ENCODE data around the gene ZXDC.

Gene ZXDC, protein sequence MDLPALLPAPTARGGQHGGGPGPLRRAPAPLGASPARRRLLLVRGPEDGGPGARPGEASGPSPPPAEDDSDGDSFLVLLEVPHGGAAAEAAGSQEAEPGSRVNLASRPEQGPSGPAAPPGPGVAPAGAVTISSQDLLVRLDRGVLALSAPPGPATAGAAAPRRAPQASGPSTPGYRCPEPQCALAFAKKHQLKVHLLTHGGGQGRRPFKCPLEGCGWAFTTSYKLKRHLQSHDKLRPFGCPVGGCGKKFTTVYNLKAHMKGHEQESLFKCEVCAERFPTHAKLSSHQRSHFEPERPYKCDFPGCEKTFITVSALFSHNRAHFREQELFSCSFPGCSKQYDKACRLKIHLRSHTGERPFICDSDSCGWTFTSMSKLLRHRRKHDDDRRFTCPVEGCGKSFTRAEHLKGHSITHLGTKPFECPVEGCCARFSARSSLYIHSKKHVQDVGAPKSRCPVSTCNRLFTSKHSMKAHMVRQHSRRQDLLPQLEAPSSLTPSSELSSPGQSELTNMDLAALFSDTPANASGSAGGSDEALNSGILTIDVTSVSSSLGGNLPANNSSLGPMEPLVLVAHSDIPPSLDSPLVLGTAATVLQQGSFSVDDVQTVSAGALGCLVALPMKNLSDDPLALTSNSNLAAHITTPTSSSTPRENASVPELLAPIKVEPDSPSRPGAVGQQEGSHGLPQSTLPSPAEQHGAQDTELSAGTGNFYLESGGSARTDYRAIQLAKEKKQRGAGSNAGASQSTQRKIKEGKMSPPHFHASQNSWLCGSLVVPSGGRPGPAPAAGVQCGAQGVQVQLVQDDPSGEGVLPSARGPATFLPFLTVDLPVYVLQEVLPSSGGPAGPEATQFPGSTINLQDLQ

DNA sequence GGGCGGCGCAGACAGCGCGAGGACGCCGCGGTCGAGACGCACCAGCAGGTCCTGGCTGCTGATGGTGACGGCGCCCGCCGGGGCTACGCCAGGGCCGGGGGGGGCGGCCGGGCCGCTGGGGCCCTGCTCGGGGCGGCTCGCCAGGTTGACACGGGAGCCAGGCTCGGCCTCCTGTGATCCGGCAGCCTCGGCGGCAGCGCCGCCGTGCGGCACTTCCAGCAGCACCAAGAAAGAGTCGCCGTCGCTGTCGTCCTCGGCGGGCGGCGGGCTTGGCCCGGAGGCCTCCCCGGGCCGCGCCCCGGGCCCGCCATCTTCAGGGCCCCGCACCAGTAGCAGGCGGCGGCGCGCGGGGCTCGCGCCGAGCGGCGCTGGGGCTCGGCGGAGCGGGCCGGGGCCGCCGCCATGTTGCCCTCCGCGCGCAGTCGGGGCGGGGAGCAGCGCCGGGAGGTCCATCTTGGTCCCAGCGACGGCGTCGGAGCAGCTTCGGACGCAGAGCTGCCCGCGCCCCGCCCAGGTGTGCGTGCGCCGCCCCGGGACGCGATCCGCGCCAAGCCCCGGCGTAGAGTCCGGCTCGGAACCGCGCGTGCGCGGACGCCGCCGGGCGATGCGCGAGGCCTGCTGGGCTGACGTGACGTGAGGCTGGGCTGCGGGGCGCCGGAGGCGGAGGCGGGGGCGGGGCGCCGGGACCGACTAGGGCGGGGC is at the start of gene ZXDC:
ZXDC (minus strand) TSS at position 479 of the 702 bp plus-strand sequence; CDS start at position 453, 26 bp downstream.
- peak; percentile 95 for DNase-seq

DNA sequence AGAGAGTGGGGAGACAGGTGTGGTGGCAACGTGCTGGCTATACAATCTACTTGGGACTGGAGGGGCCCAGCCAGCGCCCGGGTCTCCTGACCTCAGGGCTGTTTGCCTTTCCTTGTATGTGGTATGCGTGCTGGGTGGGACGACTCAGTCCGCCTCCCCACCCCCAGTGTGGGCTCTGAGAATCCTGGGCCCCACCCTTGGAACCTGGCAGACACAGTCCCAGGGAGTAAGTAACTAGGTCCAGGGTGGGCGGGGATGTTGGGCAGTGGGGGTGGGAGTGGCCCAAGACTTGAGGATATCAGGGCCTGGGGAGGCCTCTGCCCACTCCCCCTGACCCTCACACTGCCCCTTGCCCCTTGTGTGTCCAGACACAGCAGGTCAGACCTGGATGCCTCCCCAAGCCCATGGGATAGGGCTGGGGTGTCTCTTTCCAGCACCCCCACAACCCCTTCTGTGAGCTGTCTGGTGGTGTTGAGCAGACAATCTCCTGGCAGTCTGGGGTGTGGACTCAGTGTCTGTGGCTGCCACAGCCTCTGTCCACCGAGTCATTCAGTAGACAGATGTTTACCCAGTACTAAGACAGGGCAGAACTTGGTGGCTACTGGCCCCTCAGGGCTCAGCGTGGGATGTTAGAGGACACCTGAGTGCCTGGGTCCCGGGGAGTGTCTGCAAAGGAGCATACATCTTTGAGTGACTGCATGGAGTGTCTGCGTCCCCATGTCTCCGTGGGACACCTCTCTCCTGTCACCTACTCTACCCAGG is 49.6 kb upstream of the ZXDC start:
- no peak for DNase-seq

DNA sequence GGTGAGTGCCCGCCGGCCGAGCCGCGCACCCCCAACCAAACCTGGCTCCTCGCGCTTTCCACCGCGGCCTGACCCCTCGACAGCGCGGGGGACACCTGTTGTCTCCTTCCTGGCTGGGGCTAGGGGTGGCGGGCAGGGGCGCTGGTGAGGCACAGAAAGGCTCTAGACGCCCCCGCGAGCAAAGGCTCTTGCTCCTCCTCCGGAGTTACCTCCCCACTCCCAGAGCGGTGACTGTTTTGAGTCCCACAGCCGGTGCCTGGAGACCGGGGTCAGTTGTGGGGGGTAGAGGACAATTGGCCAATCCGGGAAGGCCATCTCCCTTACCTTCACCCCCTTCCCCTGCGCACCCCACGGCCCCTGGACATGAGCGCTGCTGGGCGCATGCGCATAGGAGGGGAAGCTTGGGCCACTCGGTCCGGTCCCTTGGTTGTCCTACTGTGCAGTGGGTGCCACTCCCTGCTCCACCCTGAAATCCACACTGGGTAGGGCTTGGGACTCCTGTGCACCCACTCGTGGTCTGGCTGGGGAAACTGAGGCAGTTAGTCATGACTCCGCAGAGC is 48.8 kb upstream of the ZXDC start:
- no peak for DNase-seq

DNA sequence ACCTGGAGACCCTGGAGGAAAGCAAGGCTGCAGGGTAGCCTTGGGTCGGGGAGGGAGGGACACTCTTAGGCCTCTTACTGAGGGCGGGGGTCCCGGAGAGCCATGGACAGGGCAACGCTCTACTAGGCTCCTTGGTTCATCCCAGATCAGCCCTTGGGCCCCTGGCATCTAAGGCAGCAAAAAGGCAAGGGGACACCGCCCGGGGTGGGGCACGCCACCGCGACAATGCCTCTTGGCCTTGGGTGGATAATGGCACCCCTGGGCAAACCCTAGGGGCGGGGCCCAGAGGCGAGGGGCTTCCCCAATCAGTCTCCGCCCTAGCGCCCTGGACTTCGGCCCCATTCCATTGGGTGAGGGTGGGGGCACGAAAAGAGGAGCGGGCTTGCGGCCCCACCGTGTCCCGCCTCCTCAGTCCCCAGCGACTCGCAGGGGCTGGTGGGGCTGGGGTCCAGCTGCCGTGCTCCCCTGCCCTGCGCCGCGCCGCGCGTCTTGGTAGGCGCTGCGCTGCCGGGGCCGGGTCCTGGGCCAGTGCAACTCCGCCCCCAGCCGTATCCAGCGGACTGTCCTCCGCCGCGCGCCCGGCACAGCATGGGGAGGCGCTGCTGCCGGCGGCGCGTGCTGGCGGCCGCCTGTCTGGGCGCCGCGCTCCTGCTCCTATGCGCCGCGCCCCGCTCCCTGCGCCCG is 48.2 kb upstream of the ZXDC start, which contains the start of gene CHST13:
CHST13 (plus strand) TSS at position 411 of the 684 bp plus-strand sequence; CDS start at position 589, 178 bp downstream.
- no peak for DNase-seq

DNA sequence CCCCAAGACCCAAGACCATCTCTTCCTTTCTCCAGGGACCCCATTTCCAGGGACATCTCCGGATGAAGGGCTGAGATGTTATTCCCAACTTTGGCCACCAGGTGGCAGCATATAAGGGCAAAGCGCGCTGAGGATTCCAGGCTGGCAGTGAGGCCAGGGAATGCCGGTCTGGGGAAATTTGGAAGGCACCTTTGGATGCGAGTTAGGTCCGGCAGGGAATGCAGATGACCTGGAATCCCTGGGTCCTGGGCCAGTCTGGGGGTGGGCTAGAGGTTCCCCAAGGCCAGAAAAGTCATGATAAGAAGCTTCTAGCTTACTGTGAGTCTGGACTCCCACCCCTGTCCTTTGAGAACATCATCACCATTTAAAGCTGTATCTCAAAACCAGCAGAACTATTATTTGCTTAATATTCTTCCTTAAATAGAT is 46.7 kb upstream of the ZXDC start:
- peak; percentile 27 for DNase-seq

DNA sequence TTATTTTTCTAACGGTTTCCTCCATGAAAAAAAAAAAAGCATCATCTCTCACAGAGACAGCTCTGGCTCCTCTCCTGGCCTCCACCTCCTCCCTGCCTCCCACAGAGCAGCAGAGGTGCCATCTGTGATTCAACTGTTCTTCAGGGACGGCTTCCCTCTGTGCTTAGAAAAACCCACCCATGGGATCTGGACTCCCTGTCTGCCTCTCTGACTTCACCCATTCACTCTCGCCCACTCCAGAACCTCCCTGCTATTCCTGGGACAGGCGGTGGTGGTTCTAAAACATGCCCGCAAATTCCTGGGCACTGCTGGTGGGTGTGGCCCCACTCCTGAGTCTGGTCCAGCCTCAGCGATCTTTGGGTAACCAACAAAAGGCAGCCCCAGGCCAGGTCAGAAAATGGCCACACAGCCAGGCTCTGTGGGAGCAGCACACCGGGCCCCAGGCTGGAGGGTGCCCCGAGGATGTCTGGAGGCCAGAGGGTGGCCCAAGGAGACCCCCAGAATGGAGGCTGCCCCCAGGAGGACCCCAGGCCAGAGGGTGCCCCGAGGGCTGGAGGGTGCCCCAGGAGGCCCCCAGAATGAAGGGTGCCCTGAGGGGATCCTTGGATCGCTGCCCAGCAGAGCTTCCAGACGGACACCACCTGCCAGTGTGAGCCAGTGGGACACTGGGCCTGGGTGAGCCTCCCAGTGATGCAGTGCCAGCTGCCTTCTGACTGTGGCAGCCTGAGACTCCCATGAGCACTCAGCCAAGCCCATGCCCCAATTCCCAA is 45.6 kb upstream of the ZXDC start:
- no peak for DNase-seq

DNA sequence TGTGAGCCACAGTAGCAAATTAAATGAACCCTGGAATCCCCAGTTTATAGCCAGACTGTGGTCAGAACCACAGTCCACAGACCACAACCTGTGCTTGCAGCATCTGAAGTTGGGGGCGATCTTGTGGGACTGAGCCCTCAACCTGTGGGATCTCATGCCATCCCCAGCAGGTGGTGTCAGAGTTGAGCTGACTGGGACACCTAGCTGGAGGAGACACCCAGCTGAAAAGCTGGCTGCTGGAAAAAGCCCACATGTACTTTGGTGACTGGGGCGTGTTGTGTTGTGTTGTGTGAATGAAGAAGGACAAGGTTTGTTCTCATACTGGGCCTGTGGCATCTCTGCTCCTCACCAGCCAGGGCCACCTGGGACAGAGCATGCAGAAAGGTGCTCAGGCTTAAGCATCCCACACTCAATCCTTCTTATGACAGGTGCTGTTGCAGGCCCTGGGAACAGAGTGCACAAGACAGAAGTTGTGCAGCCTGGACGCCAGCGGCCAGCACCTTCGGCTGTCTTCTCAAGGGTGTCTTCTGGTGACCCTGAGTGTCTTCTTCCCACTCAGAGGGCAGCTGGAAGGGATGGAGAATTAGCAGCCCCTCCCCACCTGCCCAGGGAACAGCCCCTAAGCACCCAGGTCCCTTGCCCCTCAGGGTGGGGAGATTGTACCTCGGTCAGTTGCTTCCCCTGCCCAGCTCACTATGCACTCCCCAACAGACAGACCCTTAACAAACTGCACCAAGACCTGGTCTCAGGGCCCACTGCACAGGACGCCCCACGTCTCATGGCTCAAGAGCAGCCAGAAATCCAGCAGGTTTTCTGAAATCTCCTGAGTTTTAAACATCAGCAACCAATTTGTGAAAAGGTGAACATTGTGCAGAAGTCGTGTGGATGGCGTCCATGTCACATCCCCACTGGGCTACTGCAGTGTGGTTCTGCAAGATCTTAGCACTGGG is 44.1 kb upstream of the ZXDC start:
- DNase-seq: no peak

DNA sequence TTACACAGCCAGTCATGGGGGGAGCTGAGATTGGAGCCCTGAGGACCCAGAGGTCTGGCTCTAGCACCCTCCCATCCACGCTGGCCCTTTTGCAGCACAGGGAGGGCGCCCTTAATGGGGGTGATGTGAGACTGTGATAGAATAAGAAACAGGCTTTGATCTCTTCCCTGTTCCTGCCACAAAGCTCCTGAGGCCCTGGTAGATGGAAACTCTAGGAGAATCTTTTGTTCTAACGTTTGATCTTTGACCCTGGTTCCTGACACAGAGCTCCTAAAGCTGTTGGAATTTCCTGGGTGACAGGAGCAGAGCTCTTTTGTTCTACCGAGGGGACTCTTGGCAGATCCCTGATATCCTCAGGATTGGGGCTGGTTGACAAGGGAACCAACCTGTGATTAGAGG is 43.1 kb upstream of the ZXDC start:
- DNase-seq: no peak

DNA sequence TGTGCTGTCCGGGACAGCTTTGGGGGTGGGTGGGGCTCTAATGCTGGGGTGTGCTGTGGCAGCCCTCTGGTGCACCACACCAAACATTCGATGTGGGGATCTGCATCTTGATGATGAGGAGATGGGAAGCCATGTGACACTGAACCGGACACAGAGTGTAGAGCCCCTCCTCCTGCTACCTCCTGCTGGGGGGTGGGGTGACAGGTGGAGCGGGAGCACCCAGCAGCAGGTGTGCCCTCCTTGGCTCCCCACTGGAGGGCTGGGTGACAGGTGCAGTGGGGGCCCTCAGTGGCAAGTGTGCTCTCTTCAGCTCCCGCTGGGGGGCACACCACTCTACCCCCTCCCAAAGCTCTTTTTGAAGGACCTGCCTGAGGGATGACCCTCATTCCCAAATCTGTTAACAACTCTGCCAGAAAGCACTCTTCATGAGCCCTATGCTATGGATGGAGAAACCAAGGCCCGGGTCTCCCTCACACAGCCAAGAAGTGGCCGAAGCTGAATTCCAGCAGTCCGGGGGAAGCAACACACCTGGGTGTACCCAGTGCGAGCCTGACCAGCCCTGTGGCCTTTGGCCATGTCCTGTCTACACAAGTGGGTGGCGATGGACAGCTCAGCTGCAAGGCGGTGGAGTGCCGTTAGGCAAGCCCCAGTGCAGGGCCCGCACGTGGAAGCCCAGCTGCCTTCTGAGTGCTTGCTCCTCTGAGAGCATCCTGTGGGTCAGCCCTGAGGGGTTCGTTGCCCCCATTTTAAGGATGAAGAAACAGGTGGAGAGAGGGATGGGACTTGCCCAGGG is 42.5 kb upstream of the ZXDC start:
- DNase-seq: no peak

DNA sequence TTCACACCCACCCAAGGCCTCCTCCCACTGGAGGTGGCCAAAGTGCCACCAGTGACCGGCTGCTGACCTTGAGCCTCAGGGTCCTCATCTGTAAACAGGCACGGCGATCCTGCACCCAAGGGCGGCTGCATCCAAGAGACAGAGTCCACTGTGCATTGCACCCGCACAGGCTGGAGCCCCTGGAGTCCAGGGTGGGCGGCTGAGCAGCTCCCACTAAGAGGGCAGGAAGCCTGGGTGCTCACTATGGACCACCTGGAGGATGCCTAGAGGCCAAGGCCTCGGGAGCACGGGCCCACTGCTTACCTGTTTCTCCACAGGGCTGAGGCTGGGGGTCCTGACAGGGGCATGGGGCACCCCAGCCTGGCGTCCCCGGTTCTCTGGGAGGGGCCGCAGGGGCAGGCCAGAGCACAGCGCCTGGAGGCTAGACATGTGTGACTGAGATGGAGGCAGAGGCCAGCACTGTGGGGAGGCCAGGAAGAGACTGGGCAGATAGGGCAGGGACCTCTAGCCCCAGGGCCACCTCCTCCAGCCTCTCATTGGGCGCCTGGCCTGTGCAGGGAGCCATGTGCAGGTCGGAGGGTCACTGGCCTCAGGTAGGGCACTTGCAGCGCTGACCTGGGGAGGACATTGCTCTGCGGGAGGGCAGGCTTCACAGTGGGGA is 41.7 kb upstream of the ZXDC start, which contains the start of gene UROC1:
UROC1 (minus strand) TSS at position 483 of the 661 bp plus-strand sequence; CDS start at position 429, 54 bp downstream.
- no peak for DNase-seq

DNA sequence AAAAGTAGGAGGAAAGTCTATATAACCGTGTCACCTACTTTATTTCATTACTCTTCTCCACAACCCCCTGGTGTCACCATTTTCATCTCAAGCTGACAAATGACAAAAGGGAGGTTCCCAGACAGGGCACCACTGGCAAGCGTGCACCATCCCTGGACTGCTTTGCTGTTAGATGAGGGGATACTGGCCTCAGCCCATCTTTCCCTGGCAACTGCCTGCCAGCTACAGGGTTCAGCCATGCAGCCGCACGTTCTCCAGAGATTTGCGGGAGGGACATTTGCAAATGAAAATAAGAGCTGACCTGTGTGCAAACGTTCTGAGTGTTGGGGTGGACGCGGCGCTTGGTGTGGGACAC is 41.2 kb upstream of the ZXDC start:
- no peak for DNase-seq

DNA sequence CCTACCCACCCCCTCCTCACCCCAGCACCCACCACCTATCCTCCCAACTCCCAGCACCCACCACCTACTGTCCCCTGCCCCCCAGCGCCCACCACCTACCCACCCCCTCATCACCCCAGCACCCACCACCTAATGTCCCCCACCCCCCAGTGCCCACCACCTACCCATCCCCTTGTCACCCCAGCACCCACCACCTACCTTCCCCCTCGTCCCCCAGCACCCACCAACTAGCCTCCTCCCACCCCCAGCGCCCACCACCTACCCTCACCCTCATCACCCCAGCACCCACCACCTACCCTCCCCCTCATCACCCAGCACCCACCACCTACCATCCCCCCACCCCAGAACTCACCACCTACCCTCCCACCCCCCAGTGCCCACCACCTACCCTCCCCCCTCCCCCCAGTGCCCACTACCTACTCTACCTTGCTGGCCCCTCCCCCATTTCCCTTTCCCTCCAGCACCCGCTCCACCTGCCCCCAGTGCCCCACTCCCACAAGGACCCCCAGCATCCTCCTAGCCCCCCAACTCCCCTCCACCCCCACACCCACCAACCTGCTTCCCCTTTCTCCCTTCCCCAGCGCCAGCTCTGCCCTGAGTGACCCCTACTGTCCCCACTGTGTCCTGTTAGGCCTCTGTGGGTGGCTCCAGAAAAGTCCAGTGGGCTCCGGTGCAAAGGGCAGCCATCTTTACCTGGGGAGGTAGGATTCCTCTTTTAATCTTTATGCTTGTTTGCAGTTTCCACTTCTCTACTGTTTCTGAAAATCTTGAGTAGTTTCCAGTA is 40.7 kb upstream of the ZXDC start:
- no peak for DNase-seq

DNA sequence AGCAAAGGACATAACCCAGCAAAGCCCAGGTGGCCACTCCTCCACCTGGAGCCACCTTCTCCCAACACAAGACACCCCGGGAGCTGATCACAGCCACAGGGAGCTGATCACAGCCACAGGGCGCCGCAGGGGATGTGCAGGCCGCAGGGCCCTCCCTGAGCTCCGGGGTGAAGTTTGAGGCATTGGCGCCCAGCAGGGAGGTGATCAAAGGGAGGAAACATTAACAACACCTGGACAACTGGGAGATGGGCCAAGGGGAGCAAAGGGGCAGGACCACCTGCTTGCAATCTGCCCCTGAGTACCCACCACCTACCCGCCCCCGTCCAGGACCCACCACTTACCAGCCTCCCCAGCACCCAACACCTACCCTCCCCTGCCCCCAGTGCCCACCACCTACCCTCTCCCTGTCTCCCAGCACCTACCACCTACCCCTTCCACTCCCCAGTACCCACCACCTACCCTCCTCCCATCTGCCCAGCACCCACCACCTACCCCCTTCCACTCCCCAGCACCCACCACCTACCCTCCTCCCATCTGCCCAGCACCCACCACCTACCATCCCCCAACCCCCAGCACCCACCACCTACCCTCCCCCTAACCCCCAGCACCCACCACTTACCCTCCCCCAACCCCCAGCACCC is 39.5 kb upstream of the ZXDC start:
- no peak for DNase-seq

DNA sequence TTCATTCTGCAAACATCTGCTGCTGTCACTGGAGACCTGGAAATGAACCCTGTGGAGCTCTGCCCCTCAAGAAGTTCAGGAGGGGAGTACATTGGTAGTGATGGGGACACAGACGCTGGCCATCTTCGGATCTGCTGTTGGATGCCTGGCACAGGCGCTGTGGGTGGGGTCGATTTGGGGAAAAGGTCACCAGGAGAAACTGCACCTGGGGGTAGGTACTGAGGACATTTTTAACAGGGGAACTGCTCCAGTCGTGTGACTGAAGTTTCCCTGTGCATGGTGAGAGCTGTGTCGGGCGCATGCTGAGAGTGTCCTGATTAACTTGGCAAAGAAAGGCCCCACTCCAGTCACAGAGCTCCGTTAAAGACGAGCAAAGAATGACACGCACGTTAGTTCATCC is 38.5 kb upstream of the ZXDC start:
- no peak for DNase-seq

DNA sequence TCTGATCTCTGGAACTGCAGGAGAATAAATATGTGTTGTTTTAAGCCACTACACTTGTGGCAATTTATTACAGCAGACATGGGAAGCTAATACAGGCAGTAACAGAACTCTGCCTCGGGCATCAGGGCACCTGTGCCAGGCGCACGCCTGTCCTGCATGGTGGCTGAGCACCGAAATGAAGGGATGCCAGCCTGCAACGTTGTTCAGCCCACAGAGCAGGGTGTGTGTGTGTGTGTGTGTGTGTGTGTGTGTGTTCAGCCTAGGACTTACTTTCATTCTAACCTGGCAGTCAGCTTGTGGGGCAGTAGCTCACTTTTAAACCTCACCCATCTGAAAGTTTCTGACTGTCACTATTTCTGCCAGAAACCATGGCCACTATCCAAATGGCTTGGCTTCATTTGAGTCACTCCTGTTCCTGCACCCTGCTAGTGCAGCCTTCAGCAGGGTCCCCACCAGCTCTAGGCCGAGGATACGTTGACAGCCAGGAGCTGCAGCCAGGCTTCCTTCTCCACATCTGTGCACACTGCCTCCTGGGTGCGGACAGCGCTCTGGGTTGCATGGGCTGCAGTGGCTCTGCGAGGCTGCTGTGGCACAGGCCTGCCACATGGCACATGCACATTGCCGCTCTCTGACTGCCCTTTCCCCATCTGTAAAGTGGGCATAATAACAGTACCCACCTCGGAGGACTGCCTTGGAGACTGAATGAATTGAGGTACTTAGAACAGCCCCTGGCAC is 37.4 kb upstream of the ZXDC start:
- no peak for DNase-seq

DNA sequence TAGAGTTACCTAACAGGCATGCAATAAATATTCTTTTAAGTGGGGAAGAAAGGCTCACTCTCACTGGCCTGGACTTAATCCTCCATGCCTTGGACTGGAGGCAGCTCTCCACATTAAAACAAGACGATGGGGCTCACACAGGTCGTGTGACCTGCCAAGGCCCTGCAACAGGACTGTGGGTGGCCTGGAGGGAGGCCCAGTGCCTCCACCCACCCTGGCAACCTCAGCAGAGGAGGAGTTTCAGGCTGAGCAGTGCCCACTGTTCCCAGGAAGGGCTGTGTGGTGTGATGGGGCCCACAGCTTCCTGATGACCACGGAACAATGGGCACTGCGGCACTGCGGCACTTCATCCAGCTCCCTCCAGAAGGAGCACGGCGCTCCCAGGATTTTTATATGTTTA is 36.3 kb upstream of the ZXDC start:
- DNase-seq: no peak

Measured in CD4-positive, alpha-beta T cell treated with Interleukin-12 subunit alpha and Interleukin-12 subunit beta, for 1 hour (primary cell).